CD4-positive, CD25-positive, alpha-beta regulatory T cell (primary cell): ENCODE results near the gene EME1. TPM values are rescaled to one million over a fixed set of nuclear protein-coding genes. Genes with fewer than 3 reads are reported as not detected.
A peak's percentile ranks its signal among the peaks of the same experiment; 100 is the strongest.

ENCODE experiments used
- ATAC-seq, 2 donors: fragments of 150-1000 bp; cut with Tn5 transposase; one replicate each; pipeline ENCODE4 v1.10.0; 2021; ENCODE audit warnings: low read depth in 2 of 2, moderate number of reproducible peaks in 2 of 2, moderate library complexity in 1 of 2
- DNase-seq, 3 donors: peaks; one replicate each; pipeline versions ENCODE4 v3.0.0 to v3.0.0-alpha.2; 2012 to 2022; ENCODE audit warnings: mixed read lengths in 1 of 3
- H3K27ac ChIP-seq: one replicate; pipeline ENCODE4 v1.7.0; 2013; ENCODE audit warnings: mild to moderate bottlenecking, low read length; ENCODE audit not compliant: insufficient read depth, poor library complexity, severe bottlenecking
- H3K27me3 ChIP-seq: one replicate; pipeline ENCODE4 v1.7.0; 2013; ENCODE audit warnings: low read length; ENCODE audit not compliant: control insufficient read depth, insufficient read depth
- H3K36me3 ChIP-seq: one replicate; pipeline ENCODE4 v1.7.0; 2013; ENCODE audit warnings: mild to moderate bottlenecking, low read length, moderate library complexity; ENCODE audit not compliant: control insufficient read depth, insufficient read depth
- H3K4me1 ChIP-seq: 2 replicates; pipeline ENCODE4 v1.7.0; 2013; ENCODE audit warnings: mild to moderate bottlenecking, low read length; ENCODE audit not compliant: insufficient read depth, control insufficient read depth, poor library complexity, severe bottlenecking
- H3K4me3 ChIP-seq: one replicate; pipeline ENCODE4 v1.7.0; 2013; ENCODE audit warnings: low read depth, mild to moderate bottlenecking, low read length, moderate library complexity
- H3K9me3 ChIP-seq, 2 experiments: 1 replicate in 1 of 2; 2 replicates in 1 of 2; pipeline ENCODE4 v1.7.0; 2013; ENCODE audit warnings: low read length in 2 of 2, mild to moderate bottlenecking in 1 of 2, moderate library complexity in 1 of 2; ENCODE audit not compliant: control insufficient read depth in 2 of 2
- H3K27ac Mint-ChIP-seq, 3 donors: one replicate each; pipeline ENCODE4 v1.8.0; 2020 to 2022; ENCODE audit warnings: mild to moderate bottlenecking in 3 of 3, mixed read lengths in 3 of 3, moderate library complexity in 2 of 3
- H3K27me3 Mint-ChIP-seq: one replicate; pipeline ENCODE4 v1.8.0; 2022; ENCODE audit warnings: mild to moderate bottlenecking, mixed read lengths
- H3K36me3 Mint-ChIP-seq: one replicate; pipeline ENCODE4 v1.8.0; 2020; ENCODE audit warnings: mixed read lengths
- H3K4me1 Mint-ChIP-seq, 4 donors: one replicate each; pipeline ENCODE4 v1.8.0; 2020 to 2022; ENCODE audit warnings: mixed read lengths in 4 of 4, mild to moderate bottlenecking in 1 of 4
- H3K4me3 Mint-ChIP-seq, 4 donors: one replicate each; pipeline ENCODE4 v1.8.0; 2020 to 2022; ENCODE audit warnings: mild to moderate bottlenecking in 4 of 4, mixed read lengths in 4 of 4, moderate library complexity in 3 of 4
- H3K9me3 Mint-ChIP-seq, 7 donors: one replicate each; pipeline ENCODE4 v1.8.0; 2020 to 2022; ENCODE audit warnings: mixed read lengths in 7 of 7, mild to moderate bottlenecking in 3 of 7, moderate library complexity in 2 of 7
- polyA plus RNA-seq, 4 donors: library from polyadenylated mRNA; unstranded; fragments of 300-500 nt; fragmentation: Illumina TruSeq; gene quantifications; one replicate each; pipeline ENCODE4 v1.2.3, GENCODE V29; 2021
- total RNA-seq: library from RNA; stranded (reverse); gene quantifications from one replicate; pipeline ENCODE4 v1.2.3, GENCODE V29; 2022

EME1 gene
- total and polyA plus RNA-seq, 5 donors from 2014 or later, result 0.49 to 1.5 (median 0.70) TPM; not detected in 1

GRCh38 chr17:50380369-50381259, 7.6 kb downstream of the EME1 start:
- no peaks in the 10 kb centered on the region for H3K27me3 ChIP-seq
- H3K27me3 Mint-ChIP-seq, result no peaks in the 10 kb centered on the region
- H3K27ac Mint-ChIP-seq, result peak overlapping the region in 1 of 3 donors; percentile 12
- peaks cover 49% of the 10 kb centered on the region for H3K36me3 ChIP-seq
- no peaks in the 10 kb centered on the region for H3K9me3 ChIP-seq
- H3K9me3 Mint-ChIP-seq, result no peaks in the 10 kb centered on the region
- H3K4me1 ChIP-seq, result no peaks in the 10 kb centered on the region
- ATAC-seq (no peak), DNase-seq (no peak)
- H3K4me3 ChIP-seq, result no peak overlapping the region
- H3K4me1 Mint-ChIP-seq, result peaks cover 0 to 5% (median 0%) of the 10 kb centered on the region in 4 donors
- no peak overlapping the region for H3K27ac ChIP-seq
- H3K36me3 Mint-ChIP-seq, result peaks cover 31% of the 10 kb centered on the region
- no peak overlapping the region for H3K4me3 Mint-ChIP-seq

- Mint-ChIP-seq H3K9me3 (no peaks in the 10 kb centered on the region), H3K27me3 (no peaks in the 10 kb centered on the region), H3K4me1 (peaks cover 0 to 5% (median 0%) of the 10 kb centered on the region in 4 donors), H3K36me3 (peaks cover 31% of the 10 kb centered on the region), H3K27ac (no peak overlapping the region), H3K4me3 (no peak overlapping the region)
- DNase-seq (no peak), ATAC-seq (no peak)
- Histone ChIP-seq H3K27me3 (no peaks in the 10 kb centered on the region), H3K4me3 (no peak overlapping the region), H3K36me3 (peaks cover 56% of the 10 kb centered on the region), H3K9me3 (no peaks in the 10 kb centered on the region), H3K4me1 (no peaks in the 10 kb centered on the region), H3K27ac (no peak overlapping the region)
Observed at GRCh38 chr17:50381260-50381815, 8.3 kb downstream of the EME1 start.

- Histone ChIP-seq H3K4me3 (no peak overlapping the region), H3K27ac (no peak overlapping the region), H3K27me3 (no peaks in the 10 kb centered on the region), H3K4me1 (no peaks in the 10 kb centered on the region), H3K36me3 (peaks cover 62% of the 10 kb centered on the region), H3K9me3 (no peaks in the 10 kb centered on the region)
- Mint-ChIP-seq H3K27ac (no peak overlapping the region), H3K4me3 (no peak overlapping the region), H3K36me3 (peaks cover 37% of the 10 kb centered on the region), H3K4me1 (peaks cover 0 to 5% (median 0%) of the 10 kb centered on the region in 4 donors), H3K27me3 (no peaks in the 10 kb centered on the region), H3K9me3 (no peaks in the 10 kb centered on the region)
- ATAC-seq (no peak), DNase-seq (no peak)
Observed at GRCh38 chr17:50381920-50382319, 8.9 kb downstream of the EME1 start.

GRCh38 chr17:50382931-50383330, 9.9 kb downstream of the EME1 start:
- Histone ChIP-seq H3K4me1 (no peaks in the 10 kb centered on the region), H3K36me3 (peaks cover 72% of the 10 kb centered on the region), H3K27ac (no peak overlapping the region), H3K27me3 (no peaks in the 10 kb centered on the region), H3K4me3 (no peak overlapping the region), H3K9me3 (no peaks in the 10 kb centered on the region)
- Mint-ChIP-seq H3K4me3 (no peak overlapping the region), H3K4me1 (peaks cover 0 to 5% (median under 1%) of the 10 kb centered on the region in 4 donors), H3K36me3 (peaks cover 47% of the 10 kb centered on the region), H3K9me3 (no peaks in the 10 kb centered on the region), H3K27ac (no peak overlapping the region), H3K27me3 (no peaks in the 10 kb centered on the region)
- ATAC-seq (no peak), DNase-seq (no peak)

- H3K36me3 ChIP-seq, result peaks cover 94% of the 10 kb centered on the region
- Mint-ChIP-seq H3K9me3 (no peaks in the 10 kb centered on the region), H3K27me3 (no peaks in the 10 kb centered on the region), H3K36me3 (peaks cover 52% of the 10 kb centered on the region), H3K27ac (no peak overlapping the region), H3K4me3 (no peak overlapping the region), H3K4me1 (peaks cover 0 to 9% (median 4%) of the 10 kb centered on the region in 4 donors)
- no peak for ATAC-seq
- no peaks in the 10 kb centered on the region for H3K4me1 ChIP-seq
- no peak for DNase-seq
- H3K27me3 ChIP-seq, result no peaks in the 10 kb centered on the region
- no peak overlapping the region for H3K27ac ChIP-seq
- H3K4me3 ChIP-seq, result no peak overlapping the region
- H3K9me3 ChIP-seq, result no peaks in the 10 kb centered on the region
Observed at GRCh38 chr17:50386510-50386909, 13.5 kb downstream of the EME1 start.

GRCh38 chr17:50388728-50389127, 15.7 kb downstream of the EME1 start:
- peaks cover 95% of the 10 kb centered on the region for H3K36me3 ChIP-seq
- no peak for ATAC-seq
- H3K4me1 ChIP-seq, result no peaks in the 10 kb centered on the region
- no peaks in the 10 kb centered on the region for H3K9me3 Mint-ChIP-seq
- no peaks in the 10 kb centered on the region for H3K27me3 ChIP-seq
- H3K27ac ChIP-seq, result no peak overlapping the region
- H3K36me3 Mint-ChIP-seq, result peaks cover 52% of the 10 kb centered on the region
- peak overlapping the region in 1 of 3 donors; percentile 4 for H3K27ac Mint-ChIP-seq
- no peak overlapping the region for H3K4me3 ChIP-seq
- no peaks in the 10 kb centered on the region for H3K9me3 ChIP-seq
- H3K4me1 Mint-ChIP-seq, result peaks cover under 1 to 13% (median 6%) of the 10 kb centered on the region in 4 donors
- no peak for DNase-seq
- H3K27me3 Mint-ChIP-seq, result no peaks in the 10 kb centered on the region
- H3K4me3 Mint-ChIP-seq, result no peak overlapping the region

GRCh38 chr17:50389534-50389933, 16.5 kb downstream of the EME1 start:
- peaks cover 54% of the 10 kb centered on the region for H3K36me3 Mint-ChIP-seq

More at GRCh38 chr17:50389534-50389933, 16.5 kb downstream of the EME1 start:
- peaks cover 96% of the 10 kb centered on the region for H3K36me3 ChIP-seq
- H3K4me1 Mint-ChIP-seq, result peaks cover 4 to 16% (median 10%) of the 10 kb centered on the region in 4 donors
- no peaks in the 10 kb centered on the region for H3K9me3 Mint-ChIP-seq
- H3K27ac ChIP-seq, result no peak overlapping the region
- ATAC-seq (no peak), DNase-seq (no peak)
- no peaks in the 10 kb centered on the region for H3K4me1 ChIP-seq
- no peaks in the 10 kb centered on the region for H3K27me3 Mint-ChIP-seq
- no peaks in the 10 kb centered on the region for H3K9me3 ChIP-seq
- peak overlapping the region in 1 of 4 donors; percentile 27 for H3K4me3 Mint-ChIP-seq
- no peaks in the 10 kb centered on the region for H3K27me3 ChIP-seq
- no peak overlapping the region for H3K4me3 ChIP-seq
- no peak overlapping the region for H3K27ac Mint-ChIP-seq
